GM12873 (cell line): Measurements from ENCODE around the gene PADI4.

ENCODE experiments used
- CTCF ChIP-seq: IDR thresholded peaks from 2 replicates; pipeline ENCODE4 v1.5.1; 2012; ENCODE audit warnings: low read depth, mild to moderate bottlenecking, moderate library complexity, low read length, control low read depth; ENCODE audit not compliant: insufficient read depth; ENCODE audit errors: missing control alignments

PADI4 gene

GRCh38 chr1:17315542-17316130, 7.6 kb downstream of the PADI4 start:
- TF ChIP-seq CTCF: no peak

- TF ChIP-seq CTCF: no peak
Measured at GRCh38 chr1:17316704-17317103, 8.7 kb downstream of the PADI4 start.

- TF ChIP-seq CTCF: no peak
Measured at GRCh38 chr1:17318262-17318661, 10.3 kb downstream of the PADI4 start.

GRCh38 chr1:17319561-17320350, 11.8 kb downstream of the PADI4 start:
- no peak for TF ChIP-seq CTCF

- no peak for TF ChIP-seq CTCF
Measured at GRCh38 chr1:17328855-17329254, 20.9 kb downstream of the PADI4 start.

- TF ChIP-seq CTCF: no peak
Measured at GRCh38 chr1:17329610-17330009, 21.6 kb downstream of the PADI4 start.

GRCh38 chr1:17330856-17331255, 22.9 kb downstream of the PADI4 start:
- TF ChIP-seq CTCF: no peak
